Left lung (tissue), 10 donors: ENCODE measurements around the gene ADAMTS12. TPM values are rescaled to one million over a fixed set of nuclear protein-coding genes. Genes with fewer than 3 reads are reported as not detected.
A peak's percentile ranks its signal among the peaks of the same experiment; 100 is the strongest.

Experiments
- ATAC-seq: fragments of 200-7000 bp; cut with Tn5 transposase; one replicate; pipeline ENCODE4 v1.9.1; 2020; ENCODE audit warnings: moderate library complexity
- DNase-seq, 4 donors: peaks; one replicate each; pipeline ENCODE4 v3.0.0-alpha.2; 2013 to 2020
- H3K27ac ChIP-seq, 2 donors: fragments of 200-600 bp; sonication (generic) in 1 of 2; one replicate each; pipeline versions ENCODE4 v1.5.0 to v1.8.0; 2020 to 2021
- H3K27me3 ChIP-seq, 2 donors: fragments of 200-600 bp; sonication (generic) in 1 of 2; one replicate each; pipeline versions ENCODE4 v1.5.0 to v1.8.0; 2020 to 2021
- H3K36me3 ChIP-seq, 2 donors: fragments of 200-600 bp; sonication (generic) in 1 of 2; one replicate each; pipeline versions ENCODE4 v1.5.0 to v1.8.0; 2020 to 2021
- H3K4me1 ChIP-seq, 2 donors: fragments of 200-600 bp; one replicate each; pipeline ENCODE4 v1.8.0; 2021
- H3K4me3 ChIP-seq, 2 donors: fragments of 200-600 bp; sonication (generic) in 1 of 2; one replicate each; pipeline versions ENCODE4 v1.5.0 to v1.8.0; 2020 to 2021; ENCODE audit warnings: mild to moderate bottlenecking in 1 of 2
- H3K9me3 ChIP-seq, 2 donors: fragments of 200-600 bp; sonication (generic) in 1 of 2; one replicate each; pipeline versions ENCODE4 v1.5.0 to v1.8.0; 2020 to 2021
- intact Hi-C, 2 donors: fragments of 100-400 bp; cut with DNase I; formaldehyde crosslinking; loops; one replicate each; pipeline versions ENCODE4 v1.11.2 to v1.14.2; 2022
- polyA plus RNA-seq, 6 donors: library from polyadenylated mRNA; unstranded; fragments of 120-200 nt; gene quantifications; one replicate each; pipeline ENCODE4 v1.2.1, GENCODE V29; 2013; ENCODE audit not compliant: insufficient read length in 6 of 6
- total RNA-seq, 2 donors: library from RNA; stranded (reverse); fragmentation: NEBNext Ultra II Directional; extraction: Animal tissue kit (Norgen Biotek cat#: 25700); gene quantifications; one replicate each; pipeline ENCODE4 v1.2.1, GENCODE V29; 2021
- TF ChIP-seq, protein P1 (sequence below), 2 donors: fragments of 200-600 bp; sonication (generic) in 1 of 2; IDR thresholded peaks; one replicate each; pipeline versions ENCODE4 v1.5.0 to v1.8.0; 2021; ENCODE audit warnings: antibody characterized with exemption in 2 of 2
- donor health status: DM: no; HTN: yes; CAD: no.
- donor health status: DM: no; HTN: no; CAD: no.

Gene ADAMTS12
- total and polyA plus RNA-seq, 8 donors = 11.6 to 59.1 (median 52.1) TPM

DNA sequence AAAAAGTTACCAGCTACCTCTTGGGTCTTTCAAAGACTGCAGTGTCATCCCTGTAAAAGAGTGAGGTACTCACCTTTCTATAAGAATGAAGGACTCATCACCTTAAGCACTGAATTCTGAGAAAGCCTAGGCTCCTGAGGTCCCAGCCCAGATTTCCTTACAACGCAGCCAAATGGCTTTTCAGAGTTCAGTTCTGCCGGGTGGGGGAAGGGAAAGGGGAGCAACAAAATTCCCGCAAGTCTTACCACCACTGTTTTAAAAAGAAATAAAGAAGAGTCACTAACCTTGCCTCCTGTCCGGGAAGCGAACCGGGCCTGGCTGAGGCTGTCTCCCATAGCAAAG lies 373 bp downstream of the ADAMTS12 start:
- Histone ChIP-seq H3K36me3 (no peaks in the 10 kb centered on the region), H3K27ac (peak overlapping the region in 1 of 2 donors; percentile 47), H3K4me1 (no peaks in the 10 kb centered on the region), H3K9me3 (no peaks in the 10 kb centered on the region), H3K4me3 (peak overlapping the region; percentile 26 to 32), H3K27me3 (peaks cover 0 to 59% of the 10 kb centered on the region in 2 donors)
- TF ChIP-seq, protein P1, sequence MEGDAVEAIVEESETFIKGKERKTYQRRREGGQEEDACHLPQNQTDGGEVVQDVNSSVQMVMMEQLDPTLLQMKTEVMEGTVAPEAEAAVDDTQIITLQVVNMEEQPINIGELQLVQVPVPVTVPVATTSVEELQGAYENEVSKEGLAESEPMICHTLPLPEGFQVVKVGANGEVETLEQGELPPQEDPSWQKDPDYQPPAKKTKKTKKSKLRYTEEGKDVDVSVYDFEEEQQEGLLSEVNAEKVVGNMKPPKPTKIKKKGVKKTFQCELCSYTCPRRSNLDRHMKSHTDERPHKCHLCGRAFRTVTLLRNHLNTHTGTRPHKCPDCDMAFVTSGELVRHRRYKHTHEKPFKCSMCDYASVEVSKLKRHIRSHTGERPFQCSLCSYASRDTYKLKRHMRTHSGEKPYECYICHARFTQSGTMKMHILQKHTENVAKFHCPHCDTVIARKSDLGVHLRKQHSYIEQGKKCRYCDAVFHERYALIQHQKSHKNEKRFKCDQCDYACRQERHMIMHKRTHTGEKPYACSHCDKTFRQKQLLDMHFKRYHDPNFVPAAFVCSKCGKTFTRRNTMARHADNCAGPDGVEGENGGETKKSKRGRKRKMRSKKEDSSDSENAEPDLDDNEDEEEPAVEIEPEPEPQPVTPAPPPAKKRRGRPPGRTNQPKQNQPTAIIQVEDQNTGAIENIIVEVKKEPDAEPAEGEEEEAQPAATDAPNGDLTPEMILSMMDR (IDR thresholded peaks at IDR 0.05) = no peak
- no peak for DNase-seq
- no peak for ATAC-seq
- intact Hi-C loops = no loop called here

DNA sequence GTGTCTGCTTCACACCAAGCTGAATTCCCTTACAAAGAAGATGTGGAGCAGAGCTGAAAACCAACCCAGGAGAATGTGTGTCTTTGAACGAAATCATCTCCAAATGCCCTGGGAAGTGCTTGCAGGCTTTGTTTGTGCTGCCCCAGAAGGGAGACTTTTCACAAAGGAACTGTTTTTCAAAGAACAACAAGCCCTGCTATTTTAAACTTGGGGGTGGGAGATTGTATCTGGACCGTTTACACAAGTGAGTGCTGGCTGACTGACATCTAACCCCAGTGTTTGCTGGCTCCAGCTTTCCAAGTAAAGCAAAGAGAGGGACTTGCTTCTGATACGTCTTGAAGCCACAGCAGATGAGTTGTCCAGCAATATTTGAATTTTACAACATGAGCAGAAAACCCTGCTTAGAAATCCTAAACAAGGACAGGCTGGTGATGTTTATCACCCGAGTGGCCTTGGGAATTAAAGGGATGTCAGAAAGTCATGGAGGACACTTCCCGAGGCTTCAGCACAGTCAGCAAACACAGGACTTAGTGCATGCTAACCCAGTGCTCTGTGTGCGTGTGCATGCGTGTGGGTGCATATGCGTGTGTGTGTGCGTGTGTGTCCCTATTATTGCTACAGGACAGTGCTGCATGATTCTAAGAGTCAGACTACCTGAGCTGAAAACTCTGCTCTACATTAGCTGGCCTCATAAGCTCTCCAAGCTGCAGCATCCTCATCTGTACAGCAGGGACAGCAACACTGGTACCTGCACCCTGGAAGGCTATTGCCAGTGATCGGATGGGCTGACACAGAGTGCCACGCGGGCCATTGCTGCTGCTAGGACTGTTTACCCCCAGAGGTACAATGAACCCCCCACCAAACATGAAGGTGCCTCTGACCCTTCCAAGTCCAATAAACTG lies 1.4 kb downstream of the ADAMTS12 start:
- Histone ChIP-seq H3K4me3 (peak overlapping the region; percentile 26 to 32), H3K27ac (peak overlapping the region in 1 of 2 donors; percentile 28), H3K4me1 (no peaks in the 10 kb centered on the region), H3K9me3 (no peaks in the 10 kb centered on the region), H3K36me3 (no peaks in the 10 kb centered on the region), H3K27me3 (peaks cover 0 to 59% of the 10 kb centered on the region in 2 donors)
- DNase-seq (peak in 2 of 4 donors; percentile 56 to 70), ATAC-seq (peak; percentile 30)
- intact Hi-C loops = no loop called here
- TF ChIP-seq, protein P1 (IDR thresholded peaks at IDR 0.05) = no peak

DNA sequence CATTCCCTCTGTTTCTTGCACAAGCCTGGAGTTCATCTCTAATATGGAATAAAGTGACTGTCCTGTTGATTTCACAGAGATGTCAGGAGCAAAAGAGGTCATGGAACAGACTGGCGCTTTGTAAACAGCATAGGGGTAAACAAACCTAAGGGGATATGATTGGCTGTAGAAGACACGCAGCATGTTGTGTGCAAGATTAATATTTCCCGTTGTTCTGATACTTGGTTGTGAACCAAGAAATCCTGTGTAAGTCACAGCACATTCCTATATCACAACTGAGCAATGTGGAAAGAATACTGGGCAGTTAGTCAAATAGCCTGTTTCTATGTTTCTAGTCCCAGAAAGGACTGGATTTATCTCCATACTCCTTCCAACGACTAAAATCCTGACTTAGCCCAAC lies 3.2 kb downstream of the ADAMTS12 start:
- ATAC-seq (no peak), DNase-seq (peak in 2 of 4 donors; percentile 82 to 88)
- Histone ChIP-seq H3K9me3 (no peaks in the 10 kb centered on the region), H3K27ac (peak overlapping the region in 1 of 2 donors; percentile 4), H3K36me3 (no peaks in the 10 kb centered on the region), H3K4me1 (no peaks in the 10 kb centered on the region), H3K27me3 (peaks cover 0 to 52% of the 10 kb centered on the region in 2 donors), H3K4me3 (no peak overlapping the region)
- TF ChIP-seq, protein P1 (IDR thresholded peaks at IDR 0.05) = no peak
- intact Hi-C loops = no loop called here

DNA sequence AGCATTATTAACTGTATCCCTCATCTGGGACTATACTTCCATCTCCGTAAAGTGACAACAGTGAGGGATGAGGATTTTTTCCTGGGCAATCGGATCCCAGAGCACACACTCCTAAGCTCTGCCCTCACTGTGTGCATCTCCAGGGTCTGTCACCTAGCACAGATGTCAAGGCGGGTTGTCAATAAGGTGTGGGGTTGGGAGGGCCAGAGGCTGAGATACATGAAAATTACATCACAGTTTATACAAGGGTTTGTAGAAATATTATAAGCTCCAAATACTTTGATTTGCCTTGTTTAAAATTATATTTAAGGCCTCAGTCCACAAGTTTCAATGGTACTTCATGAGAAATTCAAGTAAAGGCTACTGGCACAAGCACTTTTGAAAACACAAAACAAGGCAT lies 4.5 kb downstream of the ADAMTS12 start:
- Histone ChIP-seq H3K36me3 (no peaks in the 10 kb centered on the region), H3K27me3 (peaks cover 0 to 39% of the 10 kb centered on the region in 2 donors), H3K27ac (no peak overlapping the region), H3K9me3 (no peaks in the 10 kb centered on the region), H3K4me1 (no peaks in the 10 kb centered on the region), H3K4me3 (no peak overlapping the region)
- TF ChIP-seq, protein P1 (IDR thresholded peaks at IDR 0.05) = no peak
- DNase-seq (no peak), ATAC-seq (no peak)
- intact Hi-C loops = no loop called here

DNA sequence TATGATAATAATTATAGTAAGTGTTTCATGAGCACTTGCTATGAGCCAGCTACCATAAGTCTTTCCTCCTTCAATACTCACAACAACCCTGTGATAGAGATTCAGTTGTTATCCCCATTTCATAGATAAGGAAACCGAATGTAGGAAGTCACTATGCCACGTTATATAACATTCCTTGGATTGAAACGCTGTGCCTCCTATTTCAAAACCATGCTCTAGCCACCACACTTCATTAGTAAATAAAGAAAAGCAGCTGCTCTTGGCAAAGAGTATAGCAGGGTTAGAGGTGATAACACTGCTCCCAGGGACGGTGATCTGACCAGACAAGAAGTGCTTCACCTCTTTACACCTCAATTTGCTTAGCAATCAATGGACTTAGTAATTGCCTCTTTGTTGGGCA lies 5.5 kb downstream of the ADAMTS12 start:
- Histone ChIP-seq H3K9me3 (no peaks in the 10 kb centered on the region), H3K4me1 (no peaks in the 10 kb centered on the region), H3K27ac (no peak overlapping the region), H3K27me3 (peaks cover 0 to 30% of the 10 kb centered on the region in 2 donors), H3K4me3 (no peak overlapping the region), H3K36me3 (no peaks in the 10 kb centered on the region)
- DNase-seq (no peak), ATAC-seq (no peak)
- intact Hi-C loops = no loop called here
- TF ChIP-seq, protein P1 (IDR thresholded peaks at IDR 0.05) = no peak
